Heart right ventricle (tissue), 16 donors: ENCODE measurements around the gene NPHP4. TPM values are rescaled to one million over a fixed set of nuclear protein-coding genes. Genes with fewer than 3 reads are reported as not detected.
A peak's percentile ranks its signal among the peaks of the same experiment; 100 is the strongest.

Source experiments
- ATAC-seq, 8 donors: fragments of 200-7000 bp; cut with Tn5 transposase; one replicate each; pipeline ENCODE4 v1.9.1; 2020; ENCODE audit warnings: mild to moderate bottlenecking in 8 of 8, moderate library complexity in 8 of 8, moderate number of reproducible peaks in 1 of 8
- DNase-seq, 2 donors: peaks; one replicate each; pipeline ENCODE4 v3.0.0-alpha.2; 2020
- H3K27ac ChIP-seq, 10 donors: fragments of 200-600 bp; sonication (generic) in 2 of 10; one replicate each; pipeline versions ENCODE4 v1.5.0 to v1.8.0; 2020 to 2022; ENCODE audit warnings: mild to moderate bottlenecking in 3 of 10
- H3K27me3 ChIP-seq, 7 donors: fragments of 200-600 bp; one replicate each; pipeline ENCODE4 v1.8.0; 2021 to 2022; ENCODE audit warnings: mild to moderate bottlenecking in 2 of 7
- H3K36me3 ChIP-seq, 9 donors: fragments of 200-600 bp; sonication (generic) in 1 of 9; one replicate each; pipeline versions ENCODE4 v1.5.0 to v1.8.0; 2020 to 2022; ENCODE audit warnings: mild to moderate bottlenecking in 2 of 9
- H3K4me1 ChIP-seq, 9 donors: fragments of 200-600 bp; sonication (generic) in 1 of 9; one replicate each; pipeline versions ENCODE4 v1.5.0 to v1.8.0; 2020 to 2022; ENCODE audit warnings: mild to moderate bottlenecking in 4 of 9
- H3K4me3 ChIP-seq, 10 donors: fragments of 200-600 bp; sonication (generic) in 2 of 10; one replicate each; pipeline versions ENCODE4 v1.5.0 to v1.8.0; 2020 to 2022; ENCODE audit warnings: mild to moderate bottlenecking in 7 of 10, moderate library complexity in 2 of 10
- H3K9me3 ChIP-seq, 11 donors: fragments of 200-600 bp in 10 of 11; sonication (generic) in 2 of 11; one replicate each; pipeline versions ENCODE4 v1.5.0 to v1.8.0; 2013 to 2022; ENCODE audit warnings: mild to moderate bottlenecking in 2 of 11, control low read depth in 1 of 11, moderate library complexity in 1 of 11
- CTCF ChIP-seq, 9 donors: fragments of 200-600 bp; sonication (generic) in 2 of 9; IDR thresholded peaks; one replicate each; pipeline versions ENCODE4 v1.5.0 to v1.8.0; 2021 to 2022; ENCODE audit warnings: antibody characterized with exemption in 9 of 9, mild to moderate bottlenecking in 5 of 9, moderate library complexity in 1 of 9
- WGBS, 2 donors: extraction: QIAGEN DNeasy Blood & Tissue Kit; methylation state at CpG; one replicate each; pipeline ENCODE4 v1.1.7; 2013; ENCODE audit warnings: inconsistent platforms in 1 of 2; 5-methylcytosine and 5-hydroxymethylcytosine counted together
- intact Hi-C, 10 donors: fragments of 100-400 bp; cut with DNase I; formaldehyde crosslinking; loops; one replicate each; pipeline versions ENCODE4 v1.11.1 to v1.14.2; 2022
- polyA plus RNA-seq, 2 donors: library from polyadenylated mRNA; stranded (reverse); fragments of 200-250 nt; gene quantifications; one replicate each; pipeline ENCODE4 v1.2.3, GENCODE V29; 2013
- total RNA-seq, 10 donors: library from RNA; stranded (reverse); fragmentation: NEBNext Ultra II Directional in 3 of 10; extraction: Animal tissue kit (Norgen Biotek cat#: 25700) in 3 of 10; gene quantifications; one replicate each; pipeline versions ENCODE4 v1.2.1 to v1.2.4, GENCODE V29; 2021 to 2023
- donor health status: Arrhythmogenic right ventricular cardiomyopathy.
- donor health status: ischemic (EF 13 %, LVEDD 7.1; RV severe dilation, severe dysfunction).
- donor health status: healthy with polysubstance abuse.
- donor health status: DM: no; HTN: yes; CAD: no.
- donor health status: DM: no; HTN: no; CAD: no.
- donor health status: ischemic (EF 25% LVEDD 6.9; RV normal size, moderate dysfunction).
- donor health status: ischemic (EF 25% LVEDD 5.7; RV mildly dilated, moderate dysfunction).
- donor health status: healthy.
- donor health status: DM: yes; HTN: yes; CAD: no.
- donor health status: Ischemic cardiomyopathy.
- donor health status: ischemic (EF 35%, LVEDD 5.7; RV mildly dilated, moderate dysfunction).
- donor health status: nonischemic (EF 11% LVEDD 7.7; RV severe dilation, severe dysfunction).
- donor health status: DM: yes; HTN: yes; CAD: no.
- donor health status: PGD.
- donor health status: ischemic (EF 29% LVEDD 5.4; RV normal size, mild dysfunction).
- donor health status: nonischemic (EF 23%, LVEDD 6.1; RV moderate dilation, normal function).

The NPHP4 gene
- total and polyA plus RNA-seq, 12 donors, result 2.4 to 5.7 (median 3.3) TPM

- H3K27me3 ChIP-seq, result no peaks in the 10 kb centered on the region
- intact Hi-C loops, result no loop called here
- peak overlapping the region in 1 of 10 donors; percentile 47 for H3K27ac ChIP-seq
- no peak for TF ChIP-seq CTCF (IDR thresholded peaks at IDR 0.05)
- peaks cover 0 to 6% (median 0%) of the 10 kb centered on the region in 11 donors for H3K9me3 ChIP-seq
- no peak overlapping the region for H3K4me3 ChIP-seq
- no peak for DNase-seq
- no peak for ATAC-seq
- peaks cover 0 to 30% (median 0%) of the 10 kb centered on the region in 9 donors for H3K36me3 ChIP-seq
- 87 to 90% methylated on average over 22 of the region's 22 CpGs for WGBS, 2 donors
- no peaks in the 10 kb centered on the region for H3K4me1 ChIP-seq
Observed at GRCh38 chr1:5890346-5891106, 101.7 kb downstream of the NPHP4 start.

- H3K36me3 ChIP-seq, result peaks cover 0 to 32% (median 0%) of the 10 kb centered on the region in 9 donors
- H3K4me1 ChIP-seq, result no peaks in the 10 kb centered on the region
- H3K4me3 ChIP-seq, result no peak overlapping the region
- peaks cover 0 to 6% (median 0%) of the 10 kb centered on the region in 11 donors for H3K9me3 ChIP-seq
- peak in 7 of 8 donors; percentile 19 to 85 (median 35) for ATAC-seq
- intact Hi-C loops, result no loop called here
- 69% methylated on average over 12 of the region's 12 CpGs for WGBS, 2 donors
- peak overlapping the region in 4 of 10 donors; percentile 35 to 55 (median 42) for H3K27ac ChIP-seq
- peak in 1 of 2 donors; percentile 33 for DNase-seq
- H3K27me3 ChIP-seq, result no peaks in the 10 kb centered on the region
- no peak for TF ChIP-seq CTCF (IDR thresholded peaks at IDR 0.05)
Observed at GRCh38 chr1:5889901-5890300, 102.3 kb downstream of the NPHP4 start.

- 85 to 89% methylated on average over 12 of the region's 12 CpGs for WGBS, 2 donors
- no peak for TF ChIP-seq CTCF (IDR thresholded peaks at IDR 0.05)
- Histone ChIP-seq H3K27ac (peak overlapping the region in 5 of 10 donors; percentile 27 to 55 (median 36)), H3K4me3 (no peak overlapping the region), H3K27me3 (no peaks in the 10 kb centered on the region), H3K9me3 (peaks cover 0 to 2% (median 0%) of the 10 kb centered on the region in 11 donors), H3K4me1 (no peaks in the 10 kb centered on the region), H3K36me3 (peaks cover 0 to 28% (median 0%) of the 10 kb centered on the region in 9 donors)
- peak in 4 of 8 donors; percentile 14 to 37 (median 18) for ATAC-seq
- no peak for DNase-seq
- intact Hi-C loops, result no loop called here
Observed at GRCh38 chr1:5889462-5889861, 102.8 kb downstream of the NPHP4 start.

DNA sequence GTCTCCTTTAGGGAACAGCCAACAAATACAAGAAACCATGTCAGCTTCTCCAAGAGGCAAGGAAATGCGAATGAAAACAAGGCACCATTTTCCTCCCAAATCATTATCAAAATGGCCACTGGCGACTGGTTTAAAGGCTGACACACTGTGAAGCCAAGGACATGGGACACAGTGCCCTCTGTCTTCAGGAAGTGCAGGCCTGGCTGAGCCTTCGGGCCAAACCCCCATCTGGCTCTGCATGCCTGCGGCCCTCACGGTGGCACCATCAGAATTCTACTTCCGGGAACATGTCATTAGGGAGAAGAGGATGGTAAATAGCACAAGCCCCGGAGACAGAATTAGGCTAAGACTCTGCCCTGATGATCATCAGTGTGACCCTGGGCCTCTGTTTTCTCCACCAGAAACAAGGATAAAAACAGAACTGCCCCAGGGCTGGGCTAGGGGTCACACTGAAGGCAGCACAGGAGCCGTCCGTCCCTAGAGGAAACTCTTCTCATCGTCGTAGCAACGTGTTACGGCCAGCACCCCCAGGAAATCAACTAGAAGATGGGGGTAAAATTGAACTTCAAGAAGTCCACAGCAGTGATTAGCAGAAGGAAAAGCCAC lies 103.5 kb downstream of the NPHP4 start:
- WGBS, 2 donors, result 79 to 85% methylated on average over 13 of the region's 13 CpGs
- H3K27me3 ChIP-seq, result no peaks in the 10 kb centered on the region
- no peak overlapping the region for H3K4me3 ChIP-seq
- no peaks in the 10 kb centered on the region for H3K4me1 ChIP-seq
- H3K36me3 ChIP-seq, result peaks cover 0 to 28% (median 0%) of the 10 kb centered on the region in 9 donors
- H3K27ac ChIP-seq, result peak overlapping the region in 3 of 10 donors; percentile 43 to 52 (median 45)
- intact Hi-C loops, result no loop called here
- ATAC-seq (peak in 3 of 8 donors; percentile 8 to 72 (median 64)), DNase-seq (peak in 1 of 2 donors; percentile 13)
- no peaks in the 10 kb centered on the region for H3K9me3 ChIP-seq
- TF ChIP-seq CTCF (IDR thresholded peaks at IDR 0.05), result peak in 2 of 9 donors; percentile 21 to 26
